ENCODE results near the gene RPS6KA5. TPM values are rescaled to one million over a fixed set of nuclear protein-coding genes. Genes with fewer than 3 reads are reported as not detected.
"Not testable (repeated sequence)": the region's sequence is repeated elsewhere in the genome, so short reads cannot be mapped to it uniquely, and the experiment has no call there.

The RPS6KA5 gene
- total RNA-seq, 1 donor from 2014 or later = 3.6 TPM

DNA sequence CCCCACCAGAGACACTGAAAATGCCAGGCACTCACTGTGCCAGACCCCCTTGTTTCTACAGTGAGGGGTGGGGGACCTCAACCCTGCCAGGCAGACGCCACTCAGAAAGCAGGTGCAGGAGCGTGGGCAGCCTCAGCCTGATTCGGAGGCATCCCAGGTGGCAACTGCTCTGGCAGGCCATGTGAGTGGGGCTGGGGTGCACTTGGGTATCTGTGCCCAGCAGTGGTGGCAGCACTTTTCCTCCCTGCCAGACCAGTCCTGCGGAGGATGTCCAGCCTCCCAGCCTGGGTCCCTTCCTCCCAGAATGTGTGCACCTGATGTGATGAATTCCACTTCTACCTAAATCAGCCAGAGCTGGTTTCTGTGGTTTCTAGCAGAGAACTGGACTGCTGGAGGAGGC is 230.8 kb downstream of the RPS6KA5 start:
- H3K4me3 ChIP-seq (ENCODE audit: low read depth, low read length) = no peak overlapping the region
- TF ChIP-seq, protein P1, sequence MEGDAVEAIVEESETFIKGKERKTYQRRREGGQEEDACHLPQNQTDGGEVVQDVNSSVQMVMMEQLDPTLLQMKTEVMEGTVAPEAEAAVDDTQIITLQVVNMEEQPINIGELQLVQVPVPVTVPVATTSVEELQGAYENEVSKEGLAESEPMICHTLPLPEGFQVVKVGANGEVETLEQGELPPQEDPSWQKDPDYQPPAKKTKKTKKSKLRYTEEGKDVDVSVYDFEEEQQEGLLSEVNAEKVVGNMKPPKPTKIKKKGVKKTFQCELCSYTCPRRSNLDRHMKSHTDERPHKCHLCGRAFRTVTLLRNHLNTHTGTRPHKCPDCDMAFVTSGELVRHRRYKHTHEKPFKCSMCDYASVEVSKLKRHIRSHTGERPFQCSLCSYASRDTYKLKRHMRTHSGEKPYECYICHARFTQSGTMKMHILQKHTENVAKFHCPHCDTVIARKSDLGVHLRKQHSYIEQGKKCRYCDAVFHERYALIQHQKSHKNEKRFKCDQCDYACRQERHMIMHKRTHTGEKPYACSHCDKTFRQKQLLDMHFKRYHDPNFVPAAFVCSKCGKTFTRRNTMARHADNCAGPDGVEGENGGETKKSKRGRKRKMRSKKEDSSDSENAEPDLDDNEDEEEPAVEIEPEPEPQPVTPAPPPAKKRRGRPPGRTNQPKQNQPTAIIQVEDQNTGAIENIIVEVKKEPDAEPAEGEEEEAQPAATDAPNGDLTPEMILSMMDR (conservative IDR thresholded peaks at IDR 0.05; ENCODE audit: low read depth, low read length) = no peak
- no peak for DNase-seq (ENCODE audit: low read depth)

DNA sequence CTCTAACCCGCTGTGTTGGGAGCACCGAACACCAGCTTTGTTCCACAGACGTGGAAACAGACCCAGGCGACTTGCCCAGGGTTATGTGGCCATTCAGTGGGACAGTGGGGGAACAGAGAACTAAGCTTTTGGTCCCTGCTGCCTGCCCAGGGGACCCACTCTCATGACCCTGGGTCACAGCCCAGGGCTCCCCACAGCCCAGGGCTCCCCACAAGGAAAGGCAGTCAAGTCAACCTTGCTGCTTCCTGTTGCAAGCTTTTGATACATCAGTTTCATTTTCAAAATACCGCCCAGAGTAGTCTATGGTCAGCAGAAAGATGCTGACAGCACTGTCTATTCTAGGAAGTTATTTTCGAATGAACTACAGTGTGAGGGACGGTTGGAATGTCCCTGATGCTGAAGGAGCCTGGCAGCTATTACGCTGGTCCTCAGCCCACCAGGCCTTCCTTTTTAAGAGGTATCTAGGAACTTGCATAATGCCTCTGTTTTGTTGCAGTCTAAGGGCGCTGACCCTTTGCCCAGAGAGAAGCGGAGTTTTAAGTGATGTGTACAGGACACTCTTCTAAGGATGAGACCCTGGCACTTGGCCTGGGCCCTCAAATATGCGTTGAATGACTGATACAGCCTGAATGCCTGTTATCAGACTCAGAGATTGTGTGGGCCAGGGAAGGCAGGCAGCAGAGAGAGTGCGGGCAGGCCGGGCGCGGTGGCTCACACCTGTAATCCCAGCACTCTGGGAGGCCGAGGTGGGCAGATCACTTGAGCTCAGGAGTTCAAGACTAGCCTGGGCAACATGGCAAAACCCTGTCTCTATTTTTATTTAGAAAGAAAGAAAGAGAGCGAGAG is 231.6 kb downstream of the RPS6KA5 start:
- no peak for DNase-seq (ENCODE audit: low read depth)
- peak overlapping the region; percentile 22 for H3K4me3 ChIP-seq (ENCODE audit: low read depth, low read length)
- TF ChIP-seq, protein P1 (conservative IDR thresholded peaks at IDR 0.05; ENCODE audit: low read depth, low read length) = no peak

DNA sequence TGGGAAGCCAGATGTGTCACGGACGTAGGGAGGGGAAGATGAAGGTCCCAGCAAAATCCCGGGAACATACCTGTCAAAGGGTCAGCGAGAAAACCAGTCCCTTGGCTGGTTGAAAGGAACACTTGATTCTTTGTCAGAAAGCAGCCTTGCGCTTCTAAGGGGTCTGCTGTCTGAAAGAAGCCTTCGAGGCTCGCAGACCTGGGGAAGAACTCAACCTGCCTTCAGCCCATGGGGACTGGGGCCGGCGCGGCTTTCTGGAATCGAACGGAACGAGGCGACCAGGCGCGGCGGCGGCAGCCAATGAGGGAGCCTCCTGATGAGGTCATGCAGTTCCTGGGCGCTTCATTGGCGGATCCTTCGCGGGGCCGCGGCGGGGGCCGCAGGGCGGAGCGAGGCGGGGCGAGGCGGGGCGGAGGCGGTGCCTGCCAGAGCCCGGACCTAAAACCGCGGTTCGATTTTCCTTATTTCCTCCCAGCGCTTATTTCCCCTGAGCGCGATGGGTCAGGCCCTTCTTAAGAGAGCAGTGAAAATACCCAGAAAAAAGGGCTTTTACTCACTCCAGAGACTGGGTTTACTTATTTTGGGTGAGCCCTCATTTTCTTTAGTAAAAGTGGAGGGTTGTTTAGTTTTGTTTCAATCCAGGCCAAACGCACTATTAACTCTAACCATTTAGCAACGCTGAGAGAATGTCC is 232.4 kb downstream of the RPS6KA5 start:
- no peak for DNase-seq (ENCODE audit: low read depth)
- peak overlapping the region; percentile 56 for H3K4me3 ChIP-seq (ENCODE audit: low read depth, low read length)
- TF ChIP-seq, protein P1 (conservative IDR thresholded peaks at IDR 0.05; ENCODE audit: low read depth, low read length) = no peak

DNA sequence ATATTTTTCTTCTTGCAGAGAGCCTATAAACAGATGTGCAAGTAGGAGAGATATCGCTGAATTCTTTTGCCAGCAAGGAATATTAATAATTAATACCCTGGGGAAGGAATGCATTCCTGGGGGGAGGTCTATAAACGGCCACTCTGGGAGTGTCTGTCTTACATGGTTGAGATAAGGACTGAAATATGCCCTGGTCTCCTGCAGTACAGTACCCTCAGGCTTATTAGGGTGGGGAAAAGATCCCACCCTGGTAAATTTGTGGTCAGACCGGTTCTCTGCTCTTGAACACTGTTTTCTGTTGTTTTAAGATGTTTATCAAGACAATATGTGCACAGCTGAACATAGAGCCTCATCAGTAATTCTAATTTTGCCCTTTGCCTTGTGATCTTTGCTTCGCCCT is 236.9 kb downstream of the RPS6KA5 start:
- not testable (repeated sequence) for H3K4me3 ChIP-seq (ENCODE audit: low read depth, low read length); DNase-seq (ENCODE audit: low read depth)

DNA sequence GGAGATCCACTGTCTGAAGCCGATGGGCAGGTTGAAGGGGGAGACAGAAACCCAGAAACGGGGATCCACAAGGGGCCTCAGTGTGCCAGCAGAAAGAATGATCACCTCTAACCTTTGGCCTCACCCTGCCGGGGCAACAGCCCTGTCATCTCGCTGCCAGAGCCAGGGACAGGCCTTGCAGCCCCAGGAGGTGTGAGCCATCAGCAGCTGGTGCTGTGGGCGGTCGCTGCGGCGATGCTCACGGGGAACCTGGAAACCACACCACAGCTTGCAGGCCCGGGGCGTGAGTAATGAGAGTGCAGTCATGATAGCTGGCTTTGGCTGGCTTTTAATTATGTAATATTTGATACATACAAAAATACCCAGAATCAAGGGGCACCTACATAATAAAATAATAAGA is 239.5 kb downstream of the RPS6KA5 start:
- no peak overlapping the region for H3K4me3 ChIP-seq (ENCODE audit: low read depth, low read length)
- TF ChIP-seq, protein P1 (conservative IDR thresholded peaks at IDR 0.05; ENCODE audit: low read depth, low read length) = no peak
- no peak for DNase-seq (ENCODE audit: low read depth)

DNA sequence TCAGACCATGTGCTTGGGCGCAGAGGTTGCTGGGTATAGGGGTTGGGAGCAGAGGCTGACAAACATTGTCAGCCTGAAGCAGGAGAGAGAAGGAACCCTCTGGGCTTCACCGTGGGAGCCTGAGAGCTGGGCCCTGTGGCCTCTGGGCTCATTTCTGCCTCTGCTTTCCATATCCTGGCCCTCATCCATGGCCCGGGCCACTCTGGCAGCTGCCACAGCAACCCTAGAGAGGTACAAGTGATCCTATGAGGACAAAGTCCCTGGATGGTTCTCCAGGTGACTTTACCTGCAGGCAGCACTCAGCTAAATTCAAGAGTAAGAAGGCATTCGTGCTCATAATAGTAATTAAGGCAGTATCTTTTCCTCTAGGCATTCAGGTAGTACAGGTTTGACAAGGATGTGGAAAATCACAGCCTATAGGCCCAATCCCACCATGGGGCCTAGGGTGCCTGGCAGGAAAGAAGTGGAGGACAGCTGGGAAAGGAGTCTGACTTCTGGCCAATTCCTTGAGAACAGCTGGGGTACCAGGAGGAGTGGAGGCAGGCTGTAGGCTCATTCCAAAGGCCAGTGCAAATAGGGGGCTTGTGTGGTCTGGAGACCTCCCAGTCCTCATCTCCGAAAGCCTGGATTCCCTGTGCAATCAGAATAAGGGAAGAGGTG is 240.6 kb downstream of the RPS6KA5 start:
- no peak for DNase-seq (ENCODE audit: low read depth)
- TF ChIP-seq, protein P1 (conservative IDR thresholded peaks at IDR 0.05; ENCODE audit: low read depth, low read length) = no peak
- H3K4me3 ChIP-seq (ENCODE audit: low read depth, low read length) = no peak overlapping the region

DNA sequence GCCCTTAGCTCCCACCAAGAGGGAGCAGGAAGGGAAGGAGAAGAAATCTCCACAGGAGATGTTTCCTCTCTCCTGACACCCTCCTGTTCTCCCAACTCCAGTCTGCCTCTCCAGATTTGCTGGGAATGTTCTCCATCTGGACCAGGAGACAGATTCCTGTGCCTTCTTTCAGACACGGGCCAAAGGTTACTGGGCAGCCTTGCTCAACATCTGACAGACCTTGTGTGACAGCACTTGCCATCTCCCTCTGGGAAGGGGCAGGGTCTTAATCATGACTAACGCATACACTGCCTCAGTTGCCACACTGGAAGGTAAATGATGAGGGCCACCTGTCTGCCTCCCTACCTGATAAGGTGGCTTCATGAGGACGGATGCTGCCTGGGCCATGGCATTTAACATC is 241.7 kb downstream of the RPS6KA5 start:
- no peak for DNase-seq (ENCODE audit: low read depth)
- H3K4me3 ChIP-seq (ENCODE audit: low read depth, low read length) = no peak overlapping the region
- TF ChIP-seq, protein P1 (conservative IDR thresholded peaks at IDR 0.05; ENCODE audit: low read depth, low read length) = no peak
